ENCODE measurements around the gene PPP1R9A.

Gene PPP1R9A

DNA sequence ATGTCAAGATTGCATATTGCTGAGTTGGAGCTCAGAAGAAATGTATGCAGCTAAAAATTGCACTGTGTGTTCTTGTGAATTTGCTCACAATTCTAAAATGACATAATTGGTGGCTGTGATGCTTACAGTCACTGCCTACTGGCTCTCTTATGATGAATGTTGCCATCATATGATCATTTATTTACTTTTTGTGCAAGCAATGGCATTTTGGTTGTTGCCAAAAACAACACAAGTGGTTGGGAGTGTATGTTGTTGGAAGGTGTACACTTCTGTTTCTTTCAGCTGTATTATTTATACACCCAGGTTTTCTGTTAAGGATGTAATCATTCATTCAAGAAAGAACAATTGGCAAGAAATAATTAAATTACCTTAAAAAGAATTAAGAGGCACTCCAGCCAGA lies 388.0 kb downstream of the PPP1R9A start:
- ATAC-seq: no peak
- TF ChIP-seq ARNTL (CRISPR knock-in tag; IDR thresholded peaks at IDR 0.05; ENCODE audit: borderline replicate concordance, low read depth) (no peak), ZNF8 (CRISPR knock-in tag; IDR thresholded peaks at IDR 0.05) (no peak), PPARA (CRISPR knock-in tag; IDR thresholded peaks at IDR 0.05; ENCODE audit: borderline replicate concordance) (no peak)

- no peak for ATAC-seq
- no peak for TF ChIP-seq CREB5 (CRISPR knock-in tag; IDR thresholded peaks at IDR 0.05; ENCODE audit: low read depth)
- no peak for TF ChIP-seq ZNF565 (CRISPR knock-in tag; conservative IDR thresholded peaks at IDR 0.05; ENCODE audit: low read depth)
- TF ChIP-seq ZFP3 (CRISPR knock-in tag; IDR thresholded peaks at IDR 0.05): no peak
- no peak for TF ChIP-seq ESRRG (CRISPR knock-in tag; IDR thresholded peaks at IDR 0.05)
- no peak for TF ChIP-seq RARB (CRISPR knock-in tag; IDR thresholded peaks at IDR 0.05)
- TF ChIP-seq ZFP30 (CRISPR knock-in tag; IDR thresholded peaks at IDR 0.05): no peak
- TF ChIP-seq PPARA (CRISPR knock-in tag; IDR thresholded peaks at IDR 0.05; ENCODE audit: borderline replicate concordance): no peak
- TF ChIP-seq GLIS3 (CRISPR knock-in tag; IDR thresholded peaks at IDR 0.05): no peak
- no peak for TF ChIP-seq ZNF8 (CRISPR knock-in tag; IDR thresholded peaks at IDR 0.05)
- TF ChIP-seq TCF4 (CRISPR knock-in tag; IDR thresholded peaks at IDR 0.05; ENCODE audit: borderline replicate concordance): no peak
- no peak for TF ChIP-seq BACH2 (CRISPR knock-in tag; IDR thresholded peaks at IDR 0.05; ENCODE audit: borderline replicate concordance)
- no peak for TF ChIP-seq SNAI2 (CRISPR knock-in tag; IDR thresholded peaks at IDR 0.05)
- TF ChIP-seq ARNTL (CRISPR knock-in tag; IDR thresholded peaks at IDR 0.05; ENCODE audit: borderline replicate concordance, low read depth): no peak
- TF ChIP-seq TOX (CRISPR knock-in tag; IDR thresholded peaks at IDR 0.05; ENCODE audit: borderline replicate concordance): no peak
- TF ChIP-seq, protein P1, sequence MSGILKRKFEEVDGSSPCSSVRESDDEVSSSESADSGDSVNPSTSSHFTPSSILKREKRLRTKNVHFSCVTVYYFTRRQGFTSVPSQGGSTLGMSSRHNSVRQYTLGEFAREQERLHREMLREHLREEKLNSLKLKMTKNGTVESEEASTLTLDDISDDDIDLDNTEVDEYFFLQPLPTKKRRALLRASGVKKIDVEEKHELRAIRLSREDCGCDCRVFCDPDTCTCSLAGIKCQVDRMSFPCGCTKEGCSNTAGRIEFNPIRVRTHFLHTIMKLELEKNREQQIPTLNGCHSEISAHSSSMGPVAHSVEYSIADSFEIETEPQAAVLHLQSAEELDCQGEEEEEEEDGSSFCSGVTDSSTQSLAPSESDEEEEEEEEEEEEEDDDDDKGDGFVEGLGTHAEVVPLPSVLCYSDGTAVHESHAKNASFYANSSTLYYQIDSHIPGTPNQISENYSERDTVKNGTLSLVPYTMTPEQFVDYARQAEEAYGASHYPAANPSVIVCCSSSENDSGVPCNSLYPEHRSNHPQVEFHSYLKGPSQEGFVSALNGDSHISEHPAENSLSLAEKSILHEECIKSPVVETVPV (CRISPR knock-in tag; IDR thresholded peaks at IDR 0.05): no peak
Measured at GRCh38 chr7:95296456-95296855, 389.1 kb downstream of the PPP1R9A start.

- no peak for ATAC-seq
Measured at GRCh38 chr7:95297041-95297440, 389.6 kb downstream of the PPP1R9A start.

More at GRCh38 chr7:95297041-95297440, 389.6 kb downstream of the PPP1R9A start:
- TF ChIP-seq CSDC2 (CRISPR knock-in tag; IDR thresholded peaks at IDR 0.05) (no peak), ZFP30 (CRISPR knock-in tag; IDR thresholded peaks at IDR 0.05) (no peak), ARNTL (CRISPR knock-in tag; IDR thresholded peaks at IDR 0.05; ENCODE audit: borderline replicate concordance, low read depth) (no peak), CREB5 (CRISPR knock-in tag; IDR thresholded peaks at IDR 0.05; ENCODE audit: low read depth) (no peak), ESRRG (CRISPR knock-in tag; IDR thresholded peaks at IDR 0.05) (no peak), RARB (CRISPR knock-in tag; IDR thresholded peaks at IDR 0.05) (no peak), ISL1 (CRISPR knock-in tag; IDR thresholded peaks at IDR 0.05) (no peak), ZNF8 (CRISPR knock-in tag; IDR thresholded peaks at IDR 0.05) (no peak), TCF4 (CRISPR knock-in tag; IDR thresholded peaks at IDR 0.05; ENCODE audit: borderline replicate concordance) (no peak), SNAI2 (CRISPR knock-in tag; IDR thresholded peaks at IDR 0.05) (no peak)
- TF ChIP-seq, protein P2, sequence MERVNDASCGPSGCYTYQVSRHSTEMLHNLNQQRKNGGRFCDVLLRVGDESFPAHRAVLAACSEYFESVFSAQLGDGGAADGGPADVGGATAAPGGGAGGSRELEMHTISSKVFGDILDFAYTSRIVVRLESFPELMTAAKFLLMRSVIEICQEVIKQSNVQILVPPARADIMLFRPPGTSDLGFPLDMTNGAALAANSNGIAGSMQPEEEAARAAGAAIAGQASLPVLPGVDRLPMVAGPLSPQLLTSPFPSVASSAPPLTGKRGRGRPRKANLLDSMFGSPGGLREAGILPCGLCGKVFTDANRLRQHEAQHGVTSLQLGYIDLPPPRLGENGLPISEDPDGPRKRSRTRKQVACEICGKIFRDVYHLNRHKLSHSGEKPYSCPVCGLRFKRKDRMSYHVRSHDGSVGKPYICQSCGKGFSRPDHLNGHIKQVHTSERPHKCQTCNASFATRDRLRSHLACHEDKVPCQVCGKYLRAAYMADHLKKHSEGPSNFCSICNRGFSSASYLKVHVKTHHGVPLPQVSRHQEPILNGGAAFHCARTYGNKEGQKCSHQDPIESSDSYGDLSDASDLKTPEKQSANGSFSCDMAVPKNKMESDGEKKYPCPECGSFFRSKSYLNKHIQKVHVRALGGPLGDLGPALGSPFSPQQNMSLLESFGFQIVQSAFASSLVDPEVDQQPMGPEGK (CRISPR knock-in tag; IDR thresholded peaks at IDR 0.05; ENCODE audit: borderline replicate concordance): no peak
- TF ChIP-seq, protein P1 (CRISPR knock-in tag; IDR thresholded peaks at IDR 0.05): no peak

All from SK-N-SH treated with all-trans-retinoic acid at 6 μM for 48 hours (cell line).